HCT116 (cell line): Measurements from ENCODE around the gene TEX13A. TPM values are rescaled to one million over a fixed set of nuclear protein-coding genes. Genes with fewer than 3 reads are reported as not detected.

ENCODE experiments used
- ATAC-seq: fragments of 200-7000 bp; cut with Tn5 transposase; 2 replicates; pipeline ENCODE4 v1.9.1; 2020; ENCODE audit warnings: mild to moderate bottlenecking, moderate library complexity
- BruUV-seq: library from RNA; stranded (reverse); fragments of 400-500 nt; replicated peaks from 2 replicates; lab custom pipeline; 2021; lab: Mats Ljungman, UMichigan
- CTCF ChIA-PET: fragments of 300-600 bp; sonication (Branson Sonifier 250); formaldehyde crosslinking; loops from one replicate; lab custom pipeline; 2021; ENCODE audit warnings: antibody characterized with exemption; lab: Charles Lee
- POLR2A ChIA-PET: fragments of 300-600, 350-600 bp; sonication (Branson Sonifier 250); formaldehyde crosslinking; loops from one replicate; lab custom pipeline; 2021; ENCODE audit warnings: antibody characterized with exemption; lab: Charles Lee
- RAD21 ChIA-PET, 2 experiments: fragments of 300-600 bp; sonication (Branson Sonifier 250); formaldehyde crosslinking; loops; one replicate each; lab custom pipeline; 2023; ENCODE audit warnings: low total read pairs in 2 of 2; ENCODE audit not compliant: uncharacterized antibody in 2 of 2, unreplicated experiment in 2 of 2, low non-redundant PET in 1 of 2; lab: Charles Lee
- DNase-seq: peaks from one replicate; pipeline ENCODE4 v3.0.0-alpha.2; 2010; ENCODE audit warnings: low read depth, low spot score
- H2AFZ ChIP-seq: fragments of 200-600 bp; shearing (Covaris generic), sonication (generic); 2 replicates; pipeline ENCODE4 v1.6.1; 2017; ENCODE audit warnings: low read depth, mixed run types, mixed read lengths, antibody characterized with exemption, low read length; ENCODE audit not compliant: poor library complexity, severe bottlenecking
- H3K27ac ChIP-seq: 2 replicates; pipeline ENCODE4 v1.5.1; 2012; ENCODE audit warnings: low read depth, low read length
- H3K27me3 ChIP-seq: fragments of 200-600 bp; sonication (generic); 2 replicates; pipeline ENCODE4 v1.6.1; 2016; ENCODE audit warnings: mixed run types, low read length, mixed read lengths; ENCODE audit not compliant: insufficient read depth
- H3K36me3 ChIP-seq, 2 experiments: fragments of 200-500 bp in 1 of 2; fragments of 200-600 bp in 1 of 2; sonication (Bioruptor generic) in 1 of 2; sonication (generic) in 1 of 2; 2 replicates each; pipeline versions ENCODE4 v1.5.1 to v1.6.1; 2014 to 2016; ENCODE audit warnings: low read length in 2 of 2, inconsistent platforms in 1 of 2, mixed read lengths in 1 of 2, mixed run types in 1 of 2; ENCODE audit not compliant: insufficient read depth in 2 of 2, control insufficient read depth in 1 of 2
- H3K4me1 ChIP-seq, 2 experiments: fragments of 200-600 bp in 1 of 2; sonication (generic) in 1 of 2; 2 replicates each; pipeline versions ENCODE4 v1.5.1 to v1.6.1; 2012 to 2017; ENCODE audit warnings: low read length in 2 of 2, inconsistent platforms in 1 of 2, mild to moderate bottlenecking in 1 of 2, mixed read lengths in 1 of 2, mixed run types in 1 of 2, moderate library complexity in 1 of 2; ENCODE audit not compliant: insufficient read depth in 2 of 2, control insufficient read depth in 1 of 2
- H3K4me2 ChIP-seq: fragments of 200-600 bp; sonication (generic); 2 replicates; pipeline ENCODE4 v1.6.1; 2017; ENCODE audit warnings: mixed run types, low read length, mixed read lengths
- H3K4me3 ChIP-seq, 2 experiments: fragments of 200-600 bp in 1 of 2; sonication (generic) in 1 of 2; replicated peaks in 1 of 2; 2 replicates each; pipeline ENCODE4 v1.5.1; 2011 to 2016; ENCODE audit warnings: low read length in 2 of 2, control low read depth in 1 of 2, low read depth in 1 of 2, mild to moderate bottlenecking in 1 of 2, mixed read lengths in 1 of 2, mixed run types in 1 of 2
- H3K79me2 ChIP-seq: fragments of 200-600 bp; sonication (generic); 2 replicates; pipeline ENCODE4 v1.6.1; 2017; ENCODE audit warnings: mild to moderate bottlenecking, mixed run types, low read length, moderate library complexity, mixed read lengths; ENCODE audit not compliant: insufficient read depth
- H3K9ac ChIP-seq: fragments of 200-600 bp; sonication (generic); 2 replicates; pipeline ENCODE4 v1.6.1; 2016; ENCODE audit warnings: low read length, mixed read lengths
- H3K9me2 ChIP-seq: fragments of 200-600 bp; sonication (generic), shearing (Covaris generic); 2 replicates; pipeline ENCODE4 v1.6.1; 2017; ENCODE audit warnings: mixed run types, mild to moderate bottlenecking, moderate library complexity; ENCODE audit not compliant: insufficient read depth
- H3K9me3 ChIP-seq, 2 experiments: fragments of 200-500 bp in 1 of 2; fragments of 200-600 bp in 1 of 2; sonication (Bioruptor generic) in 1 of 2; sonication (generic) in 1 of 2; 2 replicates each; pipeline ENCODE4 v1.6.1; 2014 to 2017; ENCODE audit warnings: low read length in 2 of 2, mixed read lengths in 2 of 2, inconsistent platforms in 1 of 2, low read depth in 1 of 2, mild to moderate bottlenecking in 1 of 2, mixed run types in 1 of 2, moderate library complexity in 1 of 2; ENCODE audit not compliant: control insufficient read depth in 1 of 2, insufficient read depth in 1 of 2
- H4K20me1 ChIP-seq: fragments of 200-600 bp; sonication (generic), shearing (Covaris generic); 2 replicates; pipeline ENCODE4 v1.6.1; 2017; ENCODE audit warnings: mixed run types, mild to moderate bottlenecking, moderate library complexity; ENCODE audit not compliant: insufficient read depth
- CEBPB ChIP-seq: IDR thresholded peaks from 2 replicates; pipeline ENCODE4 v1.6.1; 2012; ENCODE audit warnings: low read depth
- JUND ChIP-seq: IDR thresholded peaks from 2 replicates; pipeline ENCODE4 v1.6.1; 2012
- POLR2A ChIP-seq: IDR thresholded peaks from 2 replicates; pipeline ENCODE4 v1.7.0; 2011; ENCODE audit warnings: borderline replicate concordance; ENCODE audit not compliant: insufficient read depth, insufficient read length; ENCODE audit errors: extremely low read depth
- POLR2AphosphoS5 ChIP-seq: IDR thresholded peaks from 2 replicates; pipeline ENCODE4 v1.6.1; 2011; ENCODE audit warnings: mild to moderate bottlenecking, low read depth, low read length, moderate library complexity
- RAD21 ChIP-seq: IDR thresholded peaks from 2 replicates; pipeline ENCODE4 v1.6.1; 2012; ENCODE audit warnings: low read depth, mild to moderate bottlenecking
- SIN3A ChIP-seq: IDR thresholded peaks from 2 replicates; pipeline ENCODE4 v1.6.1; 2012; ENCODE audit warnings: low read depth
- SP1 ChIP-seq: IDR thresholded peaks from 2 replicates; pipeline ENCODE4 v1.6.1; 2012; ENCODE audit warnings: low read depth
- YY1 ChIP-seq: IDR thresholded peaks from 2 replicates; pipeline ENCODE4 v1.6.1; 2011; ENCODE audit warnings: low read length, low read depth, moderate library complexity, mild to moderate bottlenecking; ENCODE audit not compliant: insufficient replicate concordance; ENCODE audit errors: extremely low read depth
- ZFX ChIP-seq: fragments of 450-650 bp; IDR thresholded peaks from 2 replicates; pipeline ENCODE4 v1.6.1; 2017
- intact Hi-C: fragments of 100-400 bp; cut with micrococcal nuclease; formaldehyde crosslinking; loops from 2 replicates; pipeline ENCODE4 v1.10.0; 2022
- total RNA-seq: library from RNA; stranded (reverse); gene quantifications from one replicate; pipeline ENCODE4 v1.2.1, GENCODE V29; 2021; ENCODE audit not compliant: unreplicated experiment
- TF ChIP-seq, protein P1 (sequence below): IDR thresholded peaks from 2 replicates; pipeline ENCODE4 v1.6.1; 2011; ENCODE audit warnings: mild to moderate bottlenecking, low read length, moderate library complexity; ENCODE audit not compliant: insufficient replicate concordance; ENCODE audit errors: extremely low read depth
- TF ChIP-seq, protein P2 (sequence below), 3 experiments: fragments of 200-600 bp in 1 of 3; sonication (generic) in 1 of 3; IDR thresholded peaks in 2 of 3; conservative IDR thresholded peaks in 1 of 3; 2 replicates each; pipeline ENCODE4 v1.5.1; 2012 to 2017; ENCODE audit warnings: low read depth in 2 of 3, low read length in 2 of 3, antibody characterized with exemption in 1 of 3, borderline replicate concordance in 1 of 3, control low read depth in 1 of 3, mild to moderate bottlenecking in 1 of 3, mixed read lengths in 1 of 3, mixed run types in 1 of 3, moderate library complexity in 1 of 3; ENCODE audit not compliant: insufficient read depth in 1 of 3
- TF ChIP-seq, protein P3 (sequence below): IDR thresholded peaks from 2 replicates; pipeline ENCODE4 v1.6.1; 2012
- TF ChIP-seq, protein P4 (sequence below): IDR thresholded peaks from 2 replicates; pipeline ENCODE4 v1.6.1; 2012
- TF ChIP-seq, protein P5 (sequence below): IDR thresholded peaks from 2 replicates; pipeline ENCODE4 v1.6.1; 2012; ENCODE audit warnings: low read depth

TEX13A gene
- total RNA-seq, 1 experiment from 2014 or later: not detected

DNA sequence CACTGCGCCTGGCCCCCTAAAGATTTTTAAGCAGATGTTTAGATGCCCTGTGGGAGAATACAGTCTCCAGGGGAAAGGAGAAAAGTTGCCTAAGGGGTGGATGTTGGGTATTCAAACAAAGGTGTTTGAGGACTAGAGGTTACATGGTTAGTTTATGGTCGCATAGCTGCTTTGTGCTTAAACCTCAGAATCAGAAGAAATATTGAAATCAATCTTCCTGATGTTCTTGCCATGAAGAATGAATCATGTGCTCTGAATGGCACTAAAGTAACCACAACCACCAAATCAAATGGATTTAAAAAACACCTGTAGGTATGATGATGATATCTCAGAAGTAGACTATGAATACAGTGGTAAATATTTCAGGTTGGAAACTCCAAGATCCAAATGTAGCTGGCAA lies 42.7 kb upstream of the TEX13A start:
- CTCF ChIA-PET: no interaction called here
- no peaks in the 10 kb centered on the region for H3K9me3 ChIP-seq
- no peaks in the 10 kb centered on the region for H3K27me3 ChIP-seq
- no TSS peak for BruUV-seq
- no peak for ATAC-seq
- no peaks in the 10 kb centered on the region for H3K36me3 ChIP-seq
- no peak overlapping the region for H3K4me2 ChIP-seq
- intact Hi-C loops: no loop called here
- TF ChIP-seq, protein P1, sequence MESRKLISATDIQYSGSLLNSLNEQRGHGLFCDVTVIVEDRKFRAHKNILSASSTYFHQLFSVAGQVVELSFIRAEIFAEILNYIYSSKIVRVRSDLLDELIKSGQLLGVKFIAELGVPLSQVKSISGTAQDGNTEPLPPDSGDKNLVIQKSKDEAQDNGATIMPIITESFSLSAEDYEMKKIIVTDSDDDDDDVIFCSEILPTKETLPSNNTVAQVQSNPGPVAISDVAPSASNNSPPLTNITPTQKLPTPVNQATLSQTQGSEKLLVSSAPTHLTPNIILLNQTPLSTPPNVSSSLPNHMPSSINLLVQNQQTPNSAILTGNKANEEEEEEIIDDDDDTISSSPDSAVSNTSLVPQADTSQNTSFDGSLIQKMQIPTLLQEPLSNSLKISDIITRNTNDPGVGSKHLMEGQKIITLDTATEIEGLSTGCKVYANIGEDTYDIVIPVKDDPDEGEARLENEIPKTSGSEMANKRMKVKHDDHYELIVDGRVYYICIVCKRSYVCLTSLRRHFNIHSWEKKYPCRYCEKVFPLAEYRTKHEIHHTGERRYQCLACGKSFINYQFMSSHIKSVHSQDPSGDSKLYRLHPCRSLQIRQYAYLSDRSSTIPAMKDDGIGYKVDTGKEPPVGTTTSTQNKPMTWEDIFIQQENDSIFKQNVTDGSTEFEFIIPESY: no peak
- TF ChIP-seq RAD21 (no peak), ZFX (no peak), CEBPB (no peak), POLR2A (no peak), POLR2AphosphoS5 (no peak), JUND (no peak), SP1 (no peak), SIN3A (no peak), YY1 (no peak)
- TF ChIP-seq, protein P2, sequence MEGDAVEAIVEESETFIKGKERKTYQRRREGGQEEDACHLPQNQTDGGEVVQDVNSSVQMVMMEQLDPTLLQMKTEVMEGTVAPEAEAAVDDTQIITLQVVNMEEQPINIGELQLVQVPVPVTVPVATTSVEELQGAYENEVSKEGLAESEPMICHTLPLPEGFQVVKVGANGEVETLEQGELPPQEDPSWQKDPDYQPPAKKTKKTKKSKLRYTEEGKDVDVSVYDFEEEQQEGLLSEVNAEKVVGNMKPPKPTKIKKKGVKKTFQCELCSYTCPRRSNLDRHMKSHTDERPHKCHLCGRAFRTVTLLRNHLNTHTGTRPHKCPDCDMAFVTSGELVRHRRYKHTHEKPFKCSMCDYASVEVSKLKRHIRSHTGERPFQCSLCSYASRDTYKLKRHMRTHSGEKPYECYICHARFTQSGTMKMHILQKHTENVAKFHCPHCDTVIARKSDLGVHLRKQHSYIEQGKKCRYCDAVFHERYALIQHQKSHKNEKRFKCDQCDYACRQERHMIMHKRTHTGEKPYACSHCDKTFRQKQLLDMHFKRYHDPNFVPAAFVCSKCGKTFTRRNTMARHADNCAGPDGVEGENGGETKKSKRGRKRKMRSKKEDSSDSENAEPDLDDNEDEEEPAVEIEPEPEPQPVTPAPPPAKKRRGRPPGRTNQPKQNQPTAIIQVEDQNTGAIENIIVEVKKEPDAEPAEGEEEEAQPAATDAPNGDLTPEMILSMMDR (IDR thresholded peaks at IDR 0.05 in 2 of 3, conservative IDR thresholded peaks at IDR 0.05 in 1 of 3; ENCODE audit: borderline replicate concordance in 1 of 3, insufficient read depth in 1 of 3, low read depth in 2 of 3, low read length in 2 of 3): no peak
- TF ChIP-seq, protein P3, sequence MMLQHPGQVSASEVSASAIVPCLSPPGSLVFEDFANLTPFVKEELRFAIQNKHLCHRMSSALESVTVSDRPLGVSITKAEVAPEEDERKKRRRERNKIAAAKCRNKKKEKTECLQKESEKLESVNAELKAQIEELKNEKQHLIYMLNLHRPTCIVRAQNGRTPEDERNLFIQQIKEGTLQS: no peak
- TF ChIP-seq, protein P4, sequence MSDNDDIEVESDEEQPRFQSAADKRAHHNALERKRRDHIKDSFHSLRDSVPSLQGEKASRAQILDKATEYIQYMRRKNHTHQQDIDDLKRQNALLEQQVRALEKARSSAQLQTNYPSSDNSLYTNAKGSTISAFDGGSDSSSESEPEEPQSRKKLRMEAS: no peak
- TF ChIP-seq, protein P5, sequence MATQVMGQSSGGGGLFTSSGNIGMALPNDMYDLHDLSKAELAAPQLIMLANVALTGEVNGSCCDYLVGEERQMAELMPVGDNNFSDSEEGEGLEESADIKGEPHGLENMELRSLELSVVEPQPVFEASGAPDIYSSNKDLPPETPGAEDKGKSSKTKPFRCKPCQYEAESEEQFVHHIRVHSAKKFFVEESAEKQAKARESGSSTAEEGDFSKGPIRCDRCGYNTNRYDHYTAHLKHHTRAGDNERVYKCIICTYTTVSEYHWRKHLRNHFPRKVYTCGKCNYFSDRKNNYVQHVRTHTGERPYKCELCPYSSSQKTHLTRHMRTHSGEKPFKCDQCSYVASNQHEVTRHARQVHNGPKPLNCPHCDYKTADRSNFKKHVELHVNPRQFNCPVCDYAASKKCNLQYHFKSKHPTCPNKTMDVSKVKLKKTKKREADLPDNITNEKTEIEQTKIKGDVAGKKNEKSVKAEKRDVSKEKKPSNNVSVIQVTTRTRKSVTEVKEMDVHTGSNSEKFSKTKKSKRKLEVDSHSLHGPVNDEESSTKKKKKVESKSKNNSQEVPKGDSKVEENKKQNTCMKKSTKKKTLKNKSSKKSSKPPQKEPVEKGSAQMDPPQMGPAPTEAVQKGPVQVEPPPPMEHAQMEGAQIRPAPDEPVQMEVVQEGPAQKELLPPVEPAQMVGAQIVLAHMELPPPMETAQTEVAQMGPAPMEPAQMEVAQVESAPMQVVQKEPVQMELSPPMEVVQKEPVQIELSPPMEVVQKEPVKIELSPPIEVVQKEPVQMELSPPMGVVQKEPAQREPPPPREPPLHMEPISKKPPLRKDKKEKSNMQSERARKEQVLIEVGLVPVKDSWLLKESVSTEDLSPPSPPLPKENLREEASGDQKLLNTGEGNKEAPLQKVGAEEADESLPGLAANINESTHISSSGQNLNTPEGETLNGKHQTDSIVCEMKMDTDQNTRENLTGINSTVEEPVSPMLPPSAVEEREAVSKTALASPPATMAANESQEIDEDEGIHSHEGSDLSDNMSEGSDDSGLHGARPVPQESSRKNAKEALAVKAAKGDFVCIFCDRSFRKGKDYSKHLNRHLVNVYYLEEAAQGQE: no peak
- TF ChIP-seq, all 23 proteins: peak for 0
- H2AFZ ChIP-seq: no peak overlapping the region
- no peaks in the 10 kb centered on the region for H3K79me2 ChIP-seq
- H3K27ac ChIP-seq: no peak overlapping the region
- DNase-seq: no peak
- H3K9me2 ChIP-seq: no peaks in the 10 kb centered on the region
- H3K4me1 ChIP-seq: no peaks in the 10 kb centered on the region
- ChIA-PET RAD21 (no interaction called here), POLR2A (no interaction called here)
- H4K20me1 ChIP-seq: no peaks in the 10 kb centered on the region
- H3K4me3 ChIP-seq: no peak overlapping the region
- no peak overlapping the region for H3K9ac ChIP-seq
